Stimulated activated CD4-positive, alpha-beta T cell treated with anti-CD3 and anti-CD28 coated beads, Interleukin-1b, Interleukin-23, amount 100 ng/mL, for 48 hours (primary cell): ENCODE data around the gene GLYR1.

Experiments
- DNase-seq: peaks from one replicate; pipeline ENCODE4 v3.0.0-alpha.2; 2020

The GLYR1 gene

GRCh38 chr16:4803401-4803844, 43.7 kb downstream of the GLYR1 start:
- DNase-seq, result no peak

- DNase-seq, result peak; percentile 85
These were observed 44.3 kb downstream of the GLYR1 start for GRCh38 chr16:4802659-4803287.

- DNase-seq, result peak; percentile 70
These were observed 45.0 kb downstream of the GLYR1 start, which contains the start of gene ROGDI for GRCh38 chr16:4801962-4802658. Gene ROGDI (minus strand): TSS chr16:4802633. CDS start chr16:4802571, 62 bp downstream.

GRCh38 chr16:4801051-4801961, 45.8 kb downstream of the GLYR1 start:
- no peak for DNase-seq

GRCh38 chr16:4800290-4801041, 46.6 kb downstream of the GLYR1 start:
- no peak for DNase-seq

- no peak for DNase-seq
These were observed 47.8 kb downstream of the GLYR1 start for GRCh38 chr16:4799171-4799855.

- no peak for DNase-seq
These were observed 48.6 kb downstream of the GLYR1 start for GRCh38 chr16:4798456-4798855.

- DNase-seq, result no peak
These were observed 49.3 kb downstream of the GLYR1 start for GRCh38 chr16:4797805-4798252.

- DNase-seq, result no peak
These were observed 49.9 kb downstream of the GLYR1 start for GRCh38 chr16:4796982-4797804.

- no peak for DNase-seq
These were observed 51.1 kb downstream of the GLYR1 start for GRCh38 chr16:4795828-4796572.

GRCh38 chr16:4795181-4795827, 51.8 kb downstream of the GLYR1 start, which contains the start of gene SMIM22:
Gene SMIM22 (plus strand): TSS chr16:4795369. CDS start chr16:4795735, 366 bp downstream.
- no peak for DNase-seq

GRCh38 chr16:4792951-4793513, 54.1 kb downstream of the GLYR1 start:
- DNase-seq, result no peak

- DNase-seq, result no peak
These were observed 56.2 kb downstream of the GLYR1 start for GRCh38 chr16:4790871-4791270.

GRCh38 chr16:4790261-4790660, 56.8 kb downstream of the GLYR1 start:
- DNase-seq, result no peak

GRCh38 chr16:4788910-4789309, 58.2 kb downstream of the GLYR1 start:
- no peak for DNase-seq

- no peak for DNase-seq
These were observed 58.6 kb downstream of the GLYR1 start for GRCh38 chr16:4788489-4788889.

- no peak for DNase-seq
These were observed 59.2 kb downstream of the GLYR1 start, which contains the start of gene SEPTIN12 for GRCh38 chr16:4787627-4788482. Gene SEPTIN12 (minus strand): TSS chr16:4788345. CDS start chr16:4787645, 700 bp downstream.

- DNase-seq, result no peak
These were observed 60.0 kb downstream of the GLYR1 start for GRCh38 chr16:4787068-4787467.
